Lower leg skin (tissue), 4 donors: ENCODE data around the gene DAND5. TPM values are rescaled to one million over a fixed set of nuclear protein-coding genes. Genes with fewer than 3 reads are reported as not detected.

Source experiments
- DNase-seq, 2 donors: peaks; one replicate each; pipeline ENCODE4 v3.0.0-alpha.2; 2019; ENCODE audit warnings: low spot score in 2 of 2
- H3K4me3 ChIP-seq: fragments of 200-600 bp; sonication (generic); 2 replicates; pipeline ENCODE4 v1.5.1; 2017; ENCODE audit warnings: mild to moderate bottlenecking, low read depth; ENCODE audit not compliant: poor library complexity, severe bottlenecking
- POLR2A ChIP-seq, 2 donors: fragments of 450-650 bp; IDR thresholded peaks; one replicate each; pipeline ENCODE4 v1.6.1; 2016 to 2017; ENCODE audit warnings: antibody characterized with exemption in 2 of 2, mild to moderate bottlenecking in 1 of 2, moderate library complexity in 1 of 2
- WGBS, 2 donors: methylation state at CpG; one replicate each; pipeline ENCODE4 v1.1.5; 2018; 5-methylcytosine and 5-hydroxymethylcytosine counted together
- intact Hi-C: fragments of 100-400 bp; cut with DNase I; formaldehyde crosslinking; loops from one replicate; pipeline ENCODE4 v1.15.0; 2023; ENCODE audit warnings: low total_unique reads
- total RNA-seq, 4 donors: library from RNA; depleted of rRNA; stranded (reverse); fragments of >200 nt; gene quantifications; one replicate each; pipeline ENCODE4 v1.1.0, GENCODE V29; 2016
- TF ChIP-seq, protein P1 (sequence below), 3 donors: fragments of 450-650 bp; IDR thresholded peaks; one replicate each; pipeline ENCODE4 v1.5.1; 2016; ENCODE audit warnings: antibody characterized with exemption in 3 of 3, mild to moderate bottlenecking in 3 of 3, moderate library complexity in 2 of 3

DAND5 gene
- total RNA-seq, 4 donors from 2014 or later = 0.32 TPM; not detected in 3

DNA sequence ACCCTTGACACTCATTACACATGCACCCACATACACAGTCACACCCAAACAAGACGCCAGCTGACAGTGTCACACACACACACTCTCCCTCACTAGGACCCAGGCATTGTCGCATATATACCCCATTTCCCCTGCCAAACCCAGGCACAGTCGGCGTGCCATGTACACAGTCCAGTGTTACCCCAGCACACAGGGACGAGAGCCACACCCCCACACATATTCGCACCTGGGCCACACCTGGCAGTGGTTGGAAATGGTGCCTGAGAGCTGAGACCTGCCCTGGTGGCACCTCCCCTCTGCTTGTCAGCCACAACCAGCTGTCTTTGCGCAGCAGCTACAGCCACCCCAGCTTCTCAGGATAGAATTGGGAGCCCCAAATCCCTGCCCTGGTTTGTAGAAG is 34.9 kb downstream of the DAND5 start:
- intact Hi-C loops = no loop called here
- TF ChIP-seq, protein P1, sequence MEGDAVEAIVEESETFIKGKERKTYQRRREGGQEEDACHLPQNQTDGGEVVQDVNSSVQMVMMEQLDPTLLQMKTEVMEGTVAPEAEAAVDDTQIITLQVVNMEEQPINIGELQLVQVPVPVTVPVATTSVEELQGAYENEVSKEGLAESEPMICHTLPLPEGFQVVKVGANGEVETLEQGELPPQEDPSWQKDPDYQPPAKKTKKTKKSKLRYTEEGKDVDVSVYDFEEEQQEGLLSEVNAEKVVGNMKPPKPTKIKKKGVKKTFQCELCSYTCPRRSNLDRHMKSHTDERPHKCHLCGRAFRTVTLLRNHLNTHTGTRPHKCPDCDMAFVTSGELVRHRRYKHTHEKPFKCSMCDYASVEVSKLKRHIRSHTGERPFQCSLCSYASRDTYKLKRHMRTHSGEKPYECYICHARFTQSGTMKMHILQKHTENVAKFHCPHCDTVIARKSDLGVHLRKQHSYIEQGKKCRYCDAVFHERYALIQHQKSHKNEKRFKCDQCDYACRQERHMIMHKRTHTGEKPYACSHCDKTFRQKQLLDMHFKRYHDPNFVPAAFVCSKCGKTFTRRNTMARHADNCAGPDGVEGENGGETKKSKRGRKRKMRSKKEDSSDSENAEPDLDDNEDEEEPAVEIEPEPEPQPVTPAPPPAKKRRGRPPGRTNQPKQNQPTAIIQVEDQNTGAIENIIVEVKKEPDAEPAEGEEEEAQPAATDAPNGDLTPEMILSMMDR (IDR thresholded peaks at IDR 0.05) = no peak
- no peak for TF ChIP-seq POLR2A (IDR thresholded peaks at IDR 0.05)
- no peak overlapping the region for H3K4me3 ChIP-seq
- 35 to 40% methylated on average over 7 of the region's 7 CpGs for WGBS, 2 donors
- no peak for DNase-seq

GRCh38 chr19:13005253-13005652 is 35.9 kb downstream of the DAND5 start:
- 56 to 59% methylated on average over 4 of the region's 4 CpGs for WGBS, 2 donors
- intact Hi-C loops = no loop called here
- H3K4me3 ChIP-seq = no peak overlapping the region
- DNase-seq = no peak
- TF ChIP-seq, protein P1 (IDR thresholded peaks at IDR 0.05) = no peak
- TF ChIP-seq POLR2A (IDR thresholded peaks at IDR 0.05) = no peak

DNA sequence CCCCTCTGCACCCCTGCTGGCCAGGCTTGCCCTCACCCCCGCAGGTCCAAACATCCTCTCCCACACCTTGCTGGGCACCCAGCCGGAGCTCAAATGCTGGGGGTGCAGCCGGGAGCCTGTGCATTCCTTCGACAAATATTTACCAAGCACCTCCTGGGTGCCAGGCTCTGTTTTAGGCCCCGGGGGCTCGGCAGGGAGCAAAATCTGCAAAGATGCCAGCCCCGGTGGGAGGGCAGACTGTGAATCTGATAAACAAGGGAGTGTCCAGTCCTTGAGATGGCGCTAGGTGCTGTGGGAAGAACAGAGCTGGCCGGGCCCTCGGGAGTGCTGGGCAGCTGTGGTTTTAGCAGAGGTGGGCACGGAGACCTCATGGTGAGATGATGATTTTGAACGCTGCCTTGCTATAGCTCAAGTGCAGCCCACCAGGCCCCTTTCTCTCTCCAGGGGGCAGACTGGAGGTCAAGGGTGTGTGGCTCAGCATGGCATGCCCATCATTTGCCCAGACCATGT is 36.5 kb downstream of the DAND5 start:
- H3K4me3 ChIP-seq = no peak overlapping the region
- DNase-seq = no peak
- TF ChIP-seq, protein P1 (IDR thresholded peaks at IDR 0.05) = no peak
- TF ChIP-seq POLR2A (IDR thresholded peaks at IDR 0.05) = no peak
- WGBS, 2 donors = 33 to 38% methylated on average over 12 of the region's 12 CpGs
- intact Hi-C loops = no loop called here

DNA sequence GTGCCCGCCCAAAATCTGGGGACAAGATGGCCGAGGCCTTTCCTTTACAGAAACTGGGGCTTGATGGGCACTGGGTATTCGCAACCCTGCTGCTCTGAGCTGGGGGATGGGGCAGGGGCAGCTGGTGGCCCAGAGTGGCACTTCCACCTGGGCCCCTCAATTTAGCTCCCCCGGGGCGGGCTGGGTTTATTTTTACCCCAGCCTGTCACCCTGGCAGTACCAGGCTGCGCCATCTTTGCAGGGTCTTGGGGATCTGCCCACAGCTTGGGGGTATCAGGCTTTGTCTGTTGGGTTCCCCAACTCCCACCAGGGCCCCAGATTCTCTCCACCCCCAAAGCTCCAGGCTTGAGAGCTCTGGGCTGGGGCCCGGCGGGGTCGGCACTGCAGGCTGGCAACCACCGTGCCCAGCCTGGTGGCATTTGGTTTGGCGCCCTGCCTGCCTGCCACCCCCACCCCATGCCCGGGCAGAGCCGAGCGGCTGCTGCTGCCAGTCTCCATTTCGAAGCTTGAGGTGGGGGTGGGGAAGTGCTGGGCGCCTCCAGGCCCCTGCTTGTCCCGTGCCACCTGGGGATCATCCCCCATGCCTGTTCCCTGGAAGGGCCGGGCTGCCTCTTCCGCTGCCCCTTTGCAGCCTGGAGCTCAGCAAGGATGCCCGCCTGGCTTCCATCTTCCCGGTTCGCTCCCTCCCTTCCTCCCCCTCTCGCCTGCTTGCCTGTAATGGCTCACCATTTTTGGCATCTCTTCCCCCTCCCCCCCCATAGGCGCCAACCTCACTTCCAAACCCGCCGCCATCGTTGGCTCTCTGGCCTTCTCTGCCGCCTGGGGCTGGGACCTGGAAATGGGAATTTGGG is 37.3 kb downstream of the DAND5 start:
- no peak for TF ChIP-seq POLR2A (IDR thresholded peaks at IDR 0.05)
- TF ChIP-seq, protein P1 (IDR thresholded peaks at IDR 0.05) = no peak
- DNase-seq = no peak
- 37 to 52% methylated on average over 21 to 24 of the region's 28 CpGs for WGBS, 2 donors
- intact Hi-C loops = no loop called here
- no peak overlapping the region for H3K4me3 ChIP-seq

GRCh38 chr19:13007292-13008045 is 38.1 kb downstream of the DAND5 start:
- 22 to 30% methylated on average over 17 of the region's 17 CpGs for WGBS, 2 donors
- intact Hi-C loops = no loop called here
- DNase-seq = peak; percentile 79 to 96
- TF ChIP-seq, protein P1 (IDR thresholded peaks at IDR 0.05) = no peak
- no peak for TF ChIP-seq POLR2A (IDR thresholded peaks at IDR 0.05)
- H3K4me3 ChIP-seq = no peak overlapping the region
